Effector memory CD8-positive, alpha-beta T cell (primary cell): ENCODE measurements around the gene PIP5K1A.

Experiments used
- ATAC-seq: fragments of 150-1000 bp; cut with Tn5 transposase; replicated peaks from 2 replicates; pipeline ENCODE4 v1.10.0; 2021; ENCODE audit warnings: mild to moderate bottlenecking, moderate library complexity
- DNase-seq, 3 experiments: peaks; one replicate each; pipeline ENCODE4 v3.0.0; 2021
- H3K27ac Mint-ChIP-seq, 2 donors: one replicate each; pipeline ENCODE4 v1.8.0; 2022; ENCODE audit warnings: mild to moderate bottlenecking in 2 of 2, mixed read lengths in 2 of 2, moderate library complexity in 2 of 2
- H3K27me3 Mint-ChIP-seq, 2 donors: one replicate each; pipeline ENCODE4 v1.8.0; 2022; ENCODE audit warnings: mixed read lengths in 2 of 2
- H3K36me3 Mint-ChIP-seq: one replicate; pipeline ENCODE4 v1.8.0; 2022; ENCODE audit warnings: mild to moderate bottlenecking, moderate library complexity, mixed read lengths; ENCODE audit not compliant: insufficient read depth
- H3K4me1 Mint-ChIP-seq, 2 donors: one replicate each; pipeline ENCODE4 v1.8.0; 2022; ENCODE audit warnings: low read depth in 2 of 2, mixed read lengths in 2 of 2
- H3K4me3 Mint-ChIP-seq, 2 donors: one replicate each; pipeline ENCODE4 v1.8.0; 2022; ENCODE audit warnings: mild to moderate bottlenecking in 2 of 2, mixed read lengths in 2 of 2, moderate library complexity in 2 of 2
- H3K9me3 Mint-ChIP-seq, 2 donors: one replicate each; pipeline ENCODE4 v1.8.0; 2022; ENCODE audit warnings: mixed read lengths in 2 of 2
- total RNA-seq, 9 experiments: gene quantifications; one replicate each; lab custom pipeline; 2026; lab: John Stamatoyannopoulos, UW

Gene PIP5K1A, protein sequence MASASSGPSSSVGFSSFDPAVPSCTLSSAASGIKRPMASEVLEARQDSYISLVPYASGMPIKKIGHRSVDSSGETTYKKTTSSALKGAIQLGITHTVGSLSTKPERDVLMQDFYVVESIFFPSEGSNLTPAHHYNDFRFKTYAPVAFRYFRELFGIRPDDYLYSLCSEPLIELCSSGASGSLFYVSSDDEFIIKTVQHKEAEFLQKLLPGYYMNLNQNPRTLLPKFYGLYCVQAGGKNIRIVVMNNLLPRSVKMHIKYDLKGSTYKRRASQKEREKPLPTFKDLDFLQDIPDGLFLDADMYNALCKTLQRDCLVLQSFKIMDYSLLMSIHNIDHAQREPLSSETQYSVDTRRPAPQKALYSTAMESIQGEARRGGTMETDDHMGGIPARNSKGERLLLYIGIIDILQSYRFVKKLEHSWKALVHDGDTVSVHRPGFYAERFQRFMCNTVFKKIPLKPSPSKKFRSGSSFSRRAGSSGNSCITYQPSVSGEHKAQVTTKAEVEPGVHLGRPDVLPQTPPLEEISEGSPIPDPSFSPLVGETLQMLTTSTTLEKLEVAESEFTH
- 50.1 to 152 (median 77.7) reads per million in 9 experiments for total RNA-seq

DNA sequence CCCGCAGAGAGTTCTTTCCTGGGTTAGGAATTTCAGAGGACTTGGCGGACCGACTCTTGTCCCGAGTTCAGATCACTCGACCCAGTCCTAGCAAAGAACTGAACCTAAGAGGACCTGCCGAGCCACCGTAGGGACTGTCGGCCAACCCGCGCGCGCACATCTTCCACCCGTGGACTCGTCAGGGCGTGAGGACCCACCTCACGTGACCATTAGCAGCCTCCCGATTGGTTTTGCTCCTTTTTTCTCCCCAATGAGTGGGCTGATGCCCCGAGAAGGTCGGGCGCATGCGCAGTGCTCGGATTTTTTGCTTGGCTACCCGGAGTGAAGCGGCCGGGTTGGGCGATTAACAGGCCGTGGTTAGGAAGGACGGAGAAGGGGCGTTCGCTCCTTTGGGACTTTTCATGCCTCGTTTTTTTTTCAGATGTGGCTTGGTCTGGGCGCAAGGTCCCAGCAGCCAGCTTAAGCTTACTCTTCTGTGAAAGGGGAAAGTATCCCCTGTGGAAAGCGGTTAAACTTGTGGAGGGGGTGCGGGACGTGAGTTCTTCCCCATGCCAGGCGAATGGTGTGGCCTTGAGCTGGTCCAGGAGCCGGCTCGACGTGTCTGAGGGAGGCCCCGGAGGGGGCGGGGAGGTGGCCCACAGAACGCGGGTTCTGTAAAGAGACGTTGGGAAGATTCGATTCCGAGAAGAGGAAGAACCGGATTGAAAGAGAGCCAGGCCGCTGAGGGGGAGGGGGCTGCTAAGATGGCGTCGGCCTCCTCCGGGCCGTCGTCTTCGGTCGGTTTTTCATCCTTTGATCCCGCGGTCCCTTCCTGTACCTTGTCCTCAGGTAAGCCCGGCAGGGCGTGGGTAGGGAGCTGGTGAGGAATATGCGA, at the start of gene PIP5K1A:
PIP5K1A (plus strand) TSS at position 299 of the 874 bp plus-strand sequence; CDS start at position 744, 445 bp downstream.
- DNase-seq (peak; percentile 95 to 99 (median 97)), ATAC-seq (peak; percentile 98)
- no peaks in the 10 kb centered on the region for H3K27me3 Mint-ChIP-seq
- peak within 1 kb of the TSS; percentile 99 to 100 for H3K4me3 Mint-ChIP-seq
- H3K27ac Mint-ChIP-seq: peak within 1 kb of the TSS; percentile 97 to 99
- peaks cover 29 to 30% of the 10 kb centered on the region in 2 donors for H3K4me1 Mint-ChIP-seq
- H3K9me3 Mint-ChIP-seq: no peaks in the 10 kb centered on the region
- H3K36me3 Mint-ChIP-seq: peaks cover 38% of the 10 kb centered on the region

- ATAC-seq (peak; percentile 85), DNase-seq (peak; percentile 55 to 64 (median 63))
- H3K4me3 Mint-ChIP-seq: peak within 1 kb of the TSS; percentile 93 to 99
- peaks cover 16% of the 10 kb centered on the region for H3K36me3 Mint-ChIP-seq
- no peaks in the 10 kb centered on the region for H3K27me3 Mint-ChIP-seq
- peaks cover 31 to 42% of the 10 kb centered on the region in 2 donors for H3K4me1 Mint-ChIP-seq
- no peaks in the 10 kb centered on the region for H3K9me3 Mint-ChIP-seq
- peak within 1 kb of the TSS; percentile 89 to 90 for H3K27ac Mint-ChIP-seq
Measured at GRCh38 chr1:151156515-151156819, 41.9 kb upstream of the PIP5K1A start, which contains the start of gene TNFAIP8L2. Gene TNFAIP8L2, plus strand, starts transcription at chr1:151156649. Its CDS starts 2,049 bp downstream, at chr1:151158698.

DNA sequence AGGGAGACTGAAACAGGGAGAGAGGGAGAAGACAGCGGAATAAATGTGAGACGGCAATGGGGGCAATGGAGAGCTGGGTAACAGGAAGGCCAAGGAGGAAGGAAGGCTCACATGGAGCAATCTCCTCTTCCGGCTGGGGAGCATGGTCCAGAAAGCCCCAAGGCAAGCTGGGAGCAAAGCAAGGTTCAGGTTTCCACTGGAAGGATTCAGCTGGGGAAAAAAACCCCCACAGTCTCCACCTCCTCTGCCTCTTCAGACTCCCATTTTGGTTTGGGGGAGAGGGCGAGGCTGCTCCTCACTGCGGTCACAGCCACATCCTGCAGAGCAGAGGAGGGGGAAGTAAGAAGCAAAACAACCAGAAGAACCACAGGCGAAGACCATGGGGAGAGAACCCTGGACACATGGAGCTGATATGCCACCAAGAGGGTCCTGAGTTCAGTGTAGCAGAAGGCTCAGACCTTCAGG, 41.3 kb upstream of the PIP5K1A start:
- H3K36me3 Mint-ChIP-seq: peaks cover 16% of the 10 kb centered on the region
- H3K27me3 Mint-ChIP-seq: no peaks in the 10 kb centered on the region
- DNase-seq (peak in 2 of 3 experiments; percentile 18 to 35), ATAC-seq (peak; percentile 51)
- H3K27ac Mint-ChIP-seq: peak overlapping the region; percentile 89 to 90
- H3K4me3 Mint-ChIP-seq: peak overlapping the region; percentile 93 to 99
- H3K9me3 Mint-ChIP-seq: no peaks in the 10 kb centered on the region
- peaks cover 33 to 47% of the 10 kb centered on the region in 2 donors for H3K4me1 Mint-ChIP-seq

GRCh38 chr1:151158326-151158725, 40.0 kb upstream of the PIP5K1A start:
- DNase-seq (no peak), ATAC-seq (no peak)
- Mint-ChIP-seq H3K4me1 (peaks cover 33 to 54% of the 10 kb centered on the region in 2 donors), H3K4me3 (peak overlapping the region; percentile 93 to 99), H3K27ac (peak overlapping the region; percentile 73 to 90), H3K9me3 (no peaks in the 10 kb centered on the region), H3K27me3 (no peaks in the 10 kb centered on the region), H3K36me3 (peaks cover 16% of the 10 kb centered on the region)

DNA sequence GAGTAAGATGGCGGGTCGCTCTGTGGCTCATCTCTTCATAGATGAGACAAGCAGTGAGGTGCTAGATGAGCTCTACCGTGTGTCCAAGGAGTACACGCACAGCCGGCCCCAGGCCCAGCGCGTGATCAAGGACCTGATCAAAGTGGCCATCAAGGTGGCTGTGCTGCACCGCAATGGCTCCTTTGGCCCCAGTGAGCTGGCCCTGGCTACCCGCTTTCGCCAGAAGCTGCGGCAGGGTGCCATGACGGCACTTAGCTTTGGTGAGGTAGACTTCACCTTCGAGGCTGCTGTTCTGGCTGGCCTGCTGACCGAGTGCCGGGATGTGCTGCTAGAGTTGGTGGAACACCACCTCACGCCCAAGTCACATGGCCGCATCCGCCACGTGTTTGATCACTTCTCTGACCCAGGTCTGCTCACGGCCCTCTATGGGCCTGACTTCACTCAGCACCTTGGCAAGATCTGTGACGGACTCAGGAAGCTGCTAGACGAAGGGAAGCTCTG, 39.6 kb upstream of the PIP5K1A start:
- ATAC-seq: no peak
- H3K9me3 Mint-ChIP-seq: no peaks in the 10 kb centered on the region
- H3K36me3 Mint-ChIP-seq: peaks cover 16% of the 10 kb centered on the region

GRCh38 chr1:151159373-151159772, 39.0 kb upstream of the PIP5K1A start:
- peak overlapping the region; percentile 63 to 93 for H3K4me3 Mint-ChIP-seq
- peaks cover 16% of the 10 kb centered on the region for H3K36me3 Mint-ChIP-seq
- H3K9me3 Mint-ChIP-seq: no peaks in the 10 kb centered on the region
- DNase-seq: no peak
- H3K27me3 Mint-ChIP-seq: no peaks in the 10 kb centered on the region
- ATAC-seq: no peak
- H3K4me1 Mint-ChIP-seq: peaks cover 33 to 54% of the 10 kb centered on the region in 2 donors
- peak overlapping the region; percentile 73 to 90 for H3K27ac Mint-ChIP-seq

More for the DNA sequence above, 39.6 kb upstream of the PIP5K1A start:
- no peaks in the 10 kb centered on the region for H3K27me3 Mint-ChIP-seq
- peak overlapping the region; percentile 73 to 90 for H3K27ac Mint-ChIP-seq
- H3K4me3 Mint-ChIP-seq: peak overlapping the region; percentile 93 to 99
- no peak for DNase-seq
- H3K4me1 Mint-ChIP-seq: peaks cover 33 to 54% of the 10 kb centered on the region in 2 donors

GRCh38 chr1:151164732-151165280, 33.5 kb upstream of the PIP5K1A start:
- no peak for DNase-seq
- ATAC-seq: no peak
- H3K4me3 Mint-ChIP-seq: peak overlapping the region; percentile 90 to 91
- peak overlapping the region in 1 of 2 donors; percentile 96 for H3K27ac Mint-ChIP-seq
- no peaks in the 10 kb centered on the region for H3K9me3 Mint-ChIP-seq
- peaks cover 42% of the 10 kb centered on the region for H3K36me3 Mint-ChIP-seq
- H3K27me3 Mint-ChIP-seq: no peaks in the 10 kb centered on the region
- H3K4me1 Mint-ChIP-seq: peaks cover 20 to 45% of the 10 kb centered on the region in 2 donors

DNA sequence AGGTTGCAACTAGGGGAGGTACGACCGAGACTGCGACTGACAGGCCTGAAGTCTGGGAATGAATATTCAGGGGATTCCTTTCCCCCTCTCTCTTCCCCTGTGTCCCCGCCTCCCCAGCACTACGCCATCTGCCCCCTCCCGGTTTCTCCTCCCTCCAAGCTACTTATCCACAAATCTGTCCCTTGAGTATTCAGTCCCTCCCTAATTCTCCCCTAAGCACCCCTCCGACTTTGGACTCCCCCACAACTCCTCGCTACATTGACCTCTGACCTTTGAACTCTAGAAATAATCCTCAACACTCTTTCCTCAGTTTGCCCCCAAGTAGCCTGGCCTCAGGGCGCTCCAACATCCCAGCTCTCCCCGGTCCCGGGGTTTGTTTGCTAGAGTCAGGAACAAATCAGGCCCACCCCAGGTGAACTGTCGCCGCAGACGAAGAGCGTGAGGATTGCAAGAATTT, 33.0 kb upstream of the PIP5K1A start:
- peaks cover 17 to 44% of the 10 kb centered on the region in 2 donors for H3K4me1 Mint-ChIP-seq
- no peaks in the 10 kb centered on the region for H3K9me3 Mint-ChIP-seq
- H3K36me3 Mint-ChIP-seq: peaks cover 46% of the 10 kb centered on the region
- DNase-seq (peak in 1 of 3 experiments; percentile 8), ATAC-seq (no peak)
- H3K27ac Mint-ChIP-seq: peak overlapping the region; percentile 93 to 96
- peak overlapping the region; percentile 90 to 91 for H3K4me3 Mint-ChIP-seq
- H3K27me3 Mint-ChIP-seq: no peaks in the 10 kb centered on the region

GRCh38 chr1:151165738-151166504, 32.4 kb upstream of the PIP5K1A start, which contains the start of the genes LYSMD1 and SCNM1:
Gene LYSMD1, minus strand, starts transcription at chr1:151165902. Its CDS starts 644 bp downstream, at chr1:151165258.
Gene SCNM1, plus strand, starts transcription at chr1:151166144. Its CDS starts 9 bp downstream, at chr1:151166153.
- Mint-ChIP-seq H3K4me3 (peak within 1 kb of the TSS; percentile 90 to 91), H3K27ac (peak within 1 kb of the TSS; percentile 93 to 96), H3K36me3 (peaks cover 49% of the 10 kb centered on the region), H3K27me3 (no peaks in the 10 kb centered on the region), H3K4me1 (peaks cover 17 to 40% of the 10 kb centered on the region in 2 donors), H3K9me3 (no peaks in the 10 kb centered on the region)
- DNase-seq (peak; percentile 93 to 94 (median 93)), ATAC-seq (peak; percentile 98)

- H3K4me1 Mint-ChIP-seq: peaks cover 17 to 38% of the 10 kb centered on the region in 2 donors
- H3K27me3 Mint-ChIP-seq: no peaks in the 10 kb centered on the region
- H3K9me3 Mint-ChIP-seq: no peaks in the 10 kb centered on the region
Measured at GRCh38 chr1:151166505-151166956, 31.8 kb upstream of the PIP5K1A start.

DNA sequence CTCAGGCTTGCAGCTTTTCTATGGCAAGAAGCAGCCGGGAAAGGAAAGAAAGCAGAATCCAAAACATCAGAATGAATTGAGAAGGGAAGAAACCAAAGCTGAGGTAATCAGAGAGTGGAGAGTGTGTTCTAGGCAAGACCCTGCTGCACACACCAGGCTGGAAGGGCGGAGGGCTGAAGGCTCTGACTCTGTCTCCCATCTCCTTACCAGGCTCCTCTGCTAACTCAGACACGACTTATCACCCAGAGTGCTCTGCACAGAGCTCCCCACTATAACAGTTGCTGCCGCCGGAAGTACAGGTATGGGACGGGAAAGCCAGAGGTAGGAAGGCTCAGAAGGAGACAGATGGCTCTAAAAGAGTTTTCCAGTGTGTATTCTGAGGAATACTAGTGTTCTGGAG, 31.2 kb upstream of the PIP5K1A start:
- Mint-ChIP-seq H3K4me1 (peaks cover 15 to 33% of the 10 kb centered on the region in 2 donors), H3K4me3 (peak overlapping the region; percentile 90 to 91)

More at GRCh38 chr1:151166505-151166956, 31.8 kb upstream of the PIP5K1A start:
- H3K27ac Mint-ChIP-seq: peak overlapping the region; percentile 93 to 96
- ATAC-seq (no peak), DNase-seq (no peak)
- H3K36me3 Mint-ChIP-seq: peaks cover 49% of the 10 kb centered on the region
- H3K4me3 Mint-ChIP-seq: peak overlapping the region; percentile 90 to 91

More for the DNA sequence above, 31.2 kb upstream of the PIP5K1A start:
- DNase-seq (no peak), ATAC-seq (no peak)
- Mint-ChIP-seq H3K36me3 (peaks cover 49% of the 10 kb centered on the region), H3K9me3 (no peaks in the 10 kb centered on the region), H3K27me3 (no peaks in the 10 kb centered on the region), H3K27ac (peak overlapping the region; percentile 49 to 96)
